ENCODE data around the gene FER. TPM values are rescaled to one million over a fixed set of nuclear protein-coding genes. Genes with fewer than 3 reads are reported as not detected.

Gene FER
- total RNA-seq, 1 experiment from 2014 or later: 18.0 TPM

DNA sequence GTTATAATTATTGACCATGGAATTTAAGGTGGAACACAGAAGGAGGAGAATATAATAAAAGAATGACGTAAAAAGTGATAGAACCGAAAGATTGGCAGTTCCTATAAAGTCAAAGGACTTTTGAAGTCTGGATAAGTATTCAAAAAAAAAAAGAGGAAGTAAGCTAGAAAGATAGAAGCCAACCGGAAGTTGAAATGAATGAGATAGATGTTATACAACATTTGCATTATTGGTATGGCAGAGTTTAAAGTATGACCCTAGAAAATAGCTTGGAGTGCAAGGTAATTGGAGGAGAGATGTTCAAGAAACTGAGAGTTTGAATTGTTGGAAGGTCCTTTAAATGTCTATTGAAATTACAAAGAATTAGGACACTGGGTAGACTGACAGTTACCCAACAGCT lies 293.6 kb downstream of the FER start:
- Histone ChIP-seq H3K23ac (ENCODE audit: insufficient read length, low read depth, low read length) (no peak overlapping the region), H3K9me3 (ENCODE audit: control insufficient read depth, low read depth, low read length) (no peaks in the 10 kb centered on the region), H2BK20ac (ENCODE audit: low read depth, low read length, poor library complexity, severe bottlenecking) (no peak overlapping the region), H2BK12ac (ENCODE audit: insufficient read length, low read depth, low read length) (no peak overlapping the region), H3K14ac (ENCODE audit: insufficient read depth, low read length) (no peak overlapping the region), H3T11ph (ENCODE audit: low read length) (no peak overlapping the region), H3K23me2 (ENCODE audit: insufficient read length, low read depth, low read length, poor library complexity, severe bottlenecking) (no peaks in the 10 kb centered on the region), H4K5ac (ENCODE audit: insufficient read length, low read depth, low read length) (no peak overlapping the region), H4K8ac (replicated peaks; ENCODE audit: insufficient read length, low read depth, low read length) (no peak overlapping the region), H2BK5ac (ENCODE audit: insufficient read length, low read length) (no peak overlapping the region), H4K91ac (ENCODE audit: insufficient read length, low read depth, low read length) (no peak overlapping the region), H2AK5ac (ENCODE audit: insufficient read length, low read length) (no peak overlapping the region), H3K27ac (ENCODE audit: insufficient read length, low read depth, low read length) (no peak overlapping the region), H3K18ac (ENCODE audit: insufficient read length, low read depth, low read length) (no peak overlapping the region), H3K9ac (ENCODE audit: extremely low read depth, insufficient read length, low read length) (no peak overlapping the region), H3K27me3 (ENCODE audit: insufficient read depth, low read length) (no peaks in the 10 kb centered on the region), H3K56ac (ENCODE audit: insufficient read length, low read depth, low read length) (no peak overlapping the region), H3K4ac (ENCODE audit: low read depth, low read length) (no peak overlapping the region), H3K4me2 (ENCODE audit: insufficient read depth, insufficient read length, low read length) (no peak overlapping the region), H2AFZ (ENCODE audit: low read length) (no peak overlapping the region), H3K79me2 (ENCODE audit: insufficient read depth, low read length) (no peaks in the 10 kb centered on the region), H4K20me1 (ENCODE audit: control insufficient read depth, insufficient read depth, insufficient read length) (no peaks in the 10 kb centered on the region), H3K4me1 (ENCODE audit: insufficient read depth, low read length) (no peaks in the 10 kb centered on the region), H3K79me1 (ENCODE audit: insufficient read depth, low read depth, low read length, poor library complexity, severe bottlenecking) (no peaks in the 10 kb centered on the region), H2BK15ac (ENCODE audit: low read depth, low read length) (no peak overlapping the region), H2BK120ac (ENCODE audit: low read depth, low read length, poor library complexity, severe bottlenecking) (no peak overlapping the region)
- Mint-ChIP-seq H3K36me3 (ENCODE audit: insufficient read depth in 1 of 3, low read depth in 3 of 3) (no peaks in the 10 kb centered on the region), H3K27ac (no peak overlapping the region), H3K27me3 (ENCODE audit: low read depth) (no peaks in the 10 kb centered on the region), H3K4me3 (no peak overlapping the region), H3K9me3 (no peaks in the 10 kb centered on the region), H3K4me1 (no peaks in the 10 kb centered on the region)
- TF ChIP-seq, protein P1, sequence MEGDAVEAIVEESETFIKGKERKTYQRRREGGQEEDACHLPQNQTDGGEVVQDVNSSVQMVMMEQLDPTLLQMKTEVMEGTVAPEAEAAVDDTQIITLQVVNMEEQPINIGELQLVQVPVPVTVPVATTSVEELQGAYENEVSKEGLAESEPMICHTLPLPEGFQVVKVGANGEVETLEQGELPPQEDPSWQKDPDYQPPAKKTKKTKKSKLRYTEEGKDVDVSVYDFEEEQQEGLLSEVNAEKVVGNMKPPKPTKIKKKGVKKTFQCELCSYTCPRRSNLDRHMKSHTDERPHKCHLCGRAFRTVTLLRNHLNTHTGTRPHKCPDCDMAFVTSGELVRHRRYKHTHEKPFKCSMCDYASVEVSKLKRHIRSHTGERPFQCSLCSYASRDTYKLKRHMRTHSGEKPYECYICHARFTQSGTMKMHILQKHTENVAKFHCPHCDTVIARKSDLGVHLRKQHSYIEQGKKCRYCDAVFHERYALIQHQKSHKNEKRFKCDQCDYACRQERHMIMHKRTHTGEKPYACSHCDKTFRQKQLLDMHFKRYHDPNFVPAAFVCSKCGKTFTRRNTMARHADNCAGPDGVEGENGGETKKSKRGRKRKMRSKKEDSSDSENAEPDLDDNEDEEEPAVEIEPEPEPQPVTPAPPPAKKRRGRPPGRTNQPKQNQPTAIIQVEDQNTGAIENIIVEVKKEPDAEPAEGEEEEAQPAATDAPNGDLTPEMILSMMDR (conservative IDR thresholded peaks at IDR 0.05): no peak
- WGBS (ENCODE audit: extremely low coverage, insufficient read length, low lambda C conversion rate): 100% methylated on average over 1 of the region's 3 CpGs
- DNase-seq: no peak
